Ovary (tissue), 9 donors: ENCODE results near the gene GOLT1A. TPM values are rescaled to one million over a fixed set of nuclear protein-coding genes. Genes with fewer than 3 reads are reported as not detected.

ENCODE experiments used
- DNase-seq, 5 donors: peaks; one replicate each; pipeline ENCODE4 v3.0.0-alpha.2; 2019 to 2020
- H3K27ac ChIP-seq, 2 donors: fragments of 200-600 bp; one replicate each; pipeline versions ENCODE4 v1.5.1 to v1.8.0; 2019 to 2022
- H3K27me3 ChIP-seq: fragments of 200-600 bp; one replicate; pipeline ENCODE4 v1.8.0; 2022
- H3K36me3 ChIP-seq: fragments of 200-600 bp; sonication (generic); one replicate; pipeline ENCODE4 v1.5.1; 2019
- H3K4me1 ChIP-seq: one replicate; pipeline ENCODE4 v1.8.1; 2013; ENCODE audit warnings: mild to moderate bottlenecking, moderate library complexity; ENCODE audit not compliant: insufficient read depth
- H3K4me3 ChIP-seq: fragments of 200-600 bp; sonication (generic); one replicate; pipeline ENCODE4 v1.5.1; 2017
- H3K9me3 ChIP-seq, 2 donors: fragments of 200-600 bp in 1 of 2; sonication (generic) in 1 of 2; one replicate each; pipeline versions ENCODE4 v1.5.1 to v1.8.1; 2013 to 2019; ENCODE audit warnings: mild to moderate bottlenecking in 1 of 2, moderate library complexity in 1 of 2
- CTCF ChIP-seq, 3 donors: fragments of 450-650 bp in 2 of 3; fragments of 200-600 bp in 1 of 3; IDR thresholded peaks; one replicate each; pipeline versions ENCODE4 v1.5.1 to v1.8.0; 2016 to 2022; ENCODE audit warnings: antibody characterized with exemption in 3 of 3, mild to moderate bottlenecking in 1 of 3
- EP300 ChIP-seq: sonication (generic); formaldehyde crosslinking; IDR thresholded peaks from one replicate; pipeline ENCODE4 v1.6.1; 2017; ENCODE audit warnings: antibody characterized with exemption
- POLR2A ChIP-seq: fragments of 450-650 bp; IDR thresholded peaks from one replicate; pipeline ENCODE4 v1.6.1; 2017; ENCODE audit warnings: antibody characterized with exemption, mild to moderate bottlenecking, moderate library complexity
- WGBS, 3 donors: extraction: QIAGEN DNeasy Blood & Tissue Kit in 1 of 3; methylation state at CpG; one replicate each; pipeline versions ENCODE4 v1.1.5 to v1.1.7; 2013 to 2017; 5-methylcytosine and 5-hydroxymethylcytosine counted together
- intact Hi-C, 4 donors: fragments of 100-400 bp; cut with DNase I; formaldehyde crosslinking; loops; one replicate each; pipeline versions ENCODE4 v1.11.0 to v1.15.1; 2022 to 2023
- polyA plus RNA-seq, 2 donors: library from polyadenylated mRNA; stranded (reverse); fragments of 200-250 nt in 1 of 2; fragments of 350-450 nt in 1 of 2; fragmentation: Illumina TruSeq in 1 of 2; extraction: RNeasy Lipid Tissue Mini Kit (QIAGEN cat#74804) in 1 of 2; gene quantifications; one replicate each; pipeline ENCODE4 v1.2.3, GENCODE V29; 2013 to 2014
- total RNA-seq, 7 donors: library from RNA; depleted of rRNA in 2 of 7; stranded (reverse); fragments of >200 nt in 2 of 7; fragmentation: NEBNext Ultra II Directional in 3 of 7; extraction: Animal tissue kit (Norgen Biotek cat#: 25700) in 3 of 7; gene quantifications; one replicate each; pipeline versions ENCODE4 v1.1.0 to v1.2.4, GENCODE V29; 2016 to 2023
- donor health status: DM: no; HTN: no; CAD: no; lungs with moderate emphysema.
- donor health status: DM: no; HTN: no; CAD: no.
- donor health status: Bipolar disorder and iron deficiency.
- donor health status: DM: yes; HTN: yes; CAD: no.
- donor health status: DM: no; HTN: no; CAD: no.
- donor health status: DM: yes; HTN: yes; CAD: no.

The GOLT1A gene
- total and polyA plus RNA-seq, 9 donors, result 0.27 to 3.9 (median 0.41) TPM; not detected in 6

GRCh38 chr1:204222764-204223055, 8.9 kb upstream of the GOLT1A start:
- no peaks in the 10 kb centered on the region for H3K36me3 ChIP-seq
- H3K9me3 ChIP-seq, result no peaks in the 10 kb centered on the region
- intact Hi-C loops, result no loop called here
- no peak overlapping the region for H3K27ac ChIP-seq
- H3K4me1 ChIP-seq, result no peaks in the 10 kb centered on the region
- no peak for DNase-seq
- no peak overlapping the region for H3K4me3 ChIP-seq
- H3K27me3 ChIP-seq, result no peaks in the 10 kb centered on the region
- TF ChIP-seq CTCF (IDR thresholded peaks at IDR 0.05), result no peak
- no peak for TF ChIP-seq POLR2A
- TF ChIP-seq EP300, result no peak
- WGBS, 3 donors, result 67 to 85% (median 80%) methylated on average over 3 of the region's 3 CpGs

- TF ChIP-seq CTCF (IDR thresholded peaks at IDR 0.05) (no peak), EP300 (no peak), POLR2A (no peak)
- WGBS, 3 donors, result 83 to 86% (median 85%) methylated on average over 8 of the region's 8 CpGs
- H3K27me3 ChIP-seq, result no peaks in the 10 kb centered on the region
- H3K36me3 ChIP-seq, result no peaks in the 10 kb centered on the region
- H3K4me3 ChIP-seq, result no peak overlapping the region
- no peaks in the 10 kb centered on the region for H3K9me3 ChIP-seq
- intact Hi-C loops, result no loop called here
- no peaks in the 10 kb centered on the region for H3K4me1 ChIP-seq
- H3K27ac ChIP-seq, result no peak overlapping the region
- no peak for DNase-seq
These were observed 8.4 kb upstream of the GOLT1A start for GRCh38 chr1:204222006-204222763.

- no peaks in the 10 kb centered on the region for H3K27me3 ChIP-seq
- no peaks in the 10 kb centered on the region for H3K36me3 ChIP-seq
- TF ChIP-seq EP300 (no peak), CTCF (IDR thresholded peaks at IDR 0.05) (no peak)
- no peaks in the 10 kb centered on the region for H3K9me3 ChIP-seq
- no peak overlapping the region for H3K27ac ChIP-seq
- intact Hi-C loops, result no loop called here
- H3K4me3 ChIP-seq, result no peak overlapping the region
- DNase-seq, result no peak
- WGBS, 3 donors, result 82 to 92% (median 87%) methylated on average over 11 of the region's 11 CpGs
- no peaks in the 10 kb centered on the region for H3K4me1 ChIP-seq
These were observed 7.5 kb upstream of the GOLT1A start for GRCh38 chr1:204221271-204221670.

- WGBS, 3 donors, result 79 to 86% (median 83%) methylated on average over 10 of the region's 10 CpGs
- DNase-seq, result no peak
- intact Hi-C loops, result loop anchor here in 1 of 4 donors (10.0 kb wide), 1 partner anchor 515 kb away; no protein-coding TSS in a partner anchor
- Histone ChIP-seq H3K27ac (no peak overlapping the region), H3K4me3 (no peak overlapping the region), H3K4me1 (no peaks in the 10 kb centered on the region), H3K27me3 (no peaks in the 10 kb centered on the region), H3K9me3 (no peaks in the 10 kb centered on the region), H3K36me3 (no peaks in the 10 kb centered on the region)
- no peak for TF ChIP-seq POLR2A
- TF ChIP-seq CTCF (IDR thresholded peaks at IDR 0.05), result no peak
- TF ChIP-seq EP300, result no peak
These were observed 6.3 kb upstream of the GOLT1A start for GRCh38 chr1:204219971-204220616.
